Activated naive CD8-positive, alpha-beta T cell treated with anti-CD3 and anti-CD28 coated beads for 36 hours (primary cell): ENCODE measurements around the gene NGEF. TPM values are rescaled to one million over a fixed set of nuclear protein-coding genes. Genes with fewer than 3 reads are reported as not detected.
"Not testable (repeated sequence)": the region's sequence is repeated elsewhere in the genome, so short reads cannot be mapped to it uniquely, and the experiment has no call there.

ENCODE experiments used
- DNase-seq: peaks from one replicate; pipeline ENCODE4 v3.0.0; 2021
- H3K27ac Mint-ChIP-seq: one replicate; pipeline ENCODE4 v1.8.0; 2022; ENCODE audit warnings: mild to moderate bottlenecking, moderate library complexity, mixed read lengths
- H3K27me3 Mint-ChIP-seq: one replicate; pipeline ENCODE4 v1.8.0; 2022; ENCODE audit warnings: mild to moderate bottlenecking, mixed read lengths
- H3K36me3 Mint-ChIP-seq: one replicate; pipeline ENCODE4 v1.8.0; 2021; ENCODE audit warnings: mild to moderate bottlenecking, mixed read lengths
- H3K4me1 Mint-ChIP-seq: one replicate; pipeline ENCODE4 v1.8.0; 2021; ENCODE audit warnings: mixed read lengths
- H3K4me3 Mint-ChIP-seq: one replicate; pipeline ENCODE4 v1.8.0; 2022; ENCODE audit warnings: mild to moderate bottlenecking, moderate library complexity, mixed read lengths
- H3K9me3 Mint-ChIP-seq: one replicate; pipeline ENCODE4 v1.8.0; 2022; ENCODE audit warnings: mixed read lengths
- total RNA-seq, 2 experiments: library from RNA; stranded (reverse); gene quantifications; one replicate each; pipeline ENCODE4 v1.2.3, GENCODE V29; 2021

Gene NGEF
- total RNA-seq, 2 experiments from 2014 or later: not detected

GRCh38 chr2:233019610-233020009 lies 6.6 kb upstream of the NGEF start:
- H3K4me3 Mint-ChIP-seq: not testable (repeated sequence)

GRCh38 chr2:233017947-233018346 lies 4.9 kb upstream of the NGEF start:
- H3K4me1 Mint-ChIP-seq: no peaks in the 10 kb centered on the region
- no peak overlapping the region for H3K4me3 Mint-ChIP-seq
- H3K36me3 Mint-ChIP-seq: no peaks in the 10 kb centered on the region
- no peaks in the 10 kb centered on the region for H3K27me3 Mint-ChIP-seq
- no peaks in the 10 kb centered on the region for H3K9me3 Mint-ChIP-seq
- no peak for DNase-seq
- H3K27ac Mint-ChIP-seq: no peak overlapping the region

More at GRCh38 chr2:233019610-233020009, 6.6 kb upstream of the NGEF start:
- DNase-seq, H3K27me3 Mint-ChIP-seq, H3K36me3 Mint-ChIP-seq, H3K27ac Mint-ChIP-seq, H3K9me3 Mint-ChIP-seq, H3K4me1 Mint-ChIP-seq: not testable (repeated sequence)

- DNase-seq: no peak
- no peaks in the 10 kb centered on the region for H3K27me3 Mint-ChIP-seq
- no peak overlapping the region for H3K4me3 Mint-ChIP-seq
- no peaks in the 10 kb centered on the region for H3K9me3 Mint-ChIP-seq
- peaks cover 2% of the 10 kb centered on the region for H3K4me1 Mint-ChIP-seq
- no peak overlapping the region for H3K27ac Mint-ChIP-seq
- no peaks in the 10 kb centered on the region for H3K36me3 Mint-ChIP-seq
These were observed 2.1 kb upstream of the NGEF start for GRCh38 chr2:233015019-233015645.

- H3K27me3 Mint-ChIP-seq: no peaks in the 10 kb centered on the region
- no peak for DNase-seq
- no peaks in the 10 kb centered on the region for H3K9me3 Mint-ChIP-seq
- no peak overlapping the region for H3K27ac Mint-ChIP-seq
- H3K4me1 Mint-ChIP-seq: peaks cover 2% of the 10 kb centered on the region
- H3K4me3 Mint-ChIP-seq: no peak overlapping the region
- no peaks in the 10 kb centered on the region for H3K36me3 Mint-ChIP-seq
These were observed 594 bp upstream of the NGEF start for GRCh38 chr2:233013650-233014049.

GRCh38 chr2:233012301-233012971 lies 620 bp downstream of the NGEF start:
- no peaks in the 10 kb centered on the region for H3K36me3 Mint-ChIP-seq
- H3K9me3 Mint-ChIP-seq: no peaks in the 10 kb centered on the region
- no peak for DNase-seq
- H3K4me1 Mint-ChIP-seq: peaks cover 2% of the 10 kb centered on the region
- no peak overlapping the region for H3K4me3 Mint-ChIP-seq
- H3K27ac Mint-ChIP-seq: no peak overlapping the region
- H3K27me3 Mint-ChIP-seq: no peaks in the 10 kb centered on the region

DNA sequence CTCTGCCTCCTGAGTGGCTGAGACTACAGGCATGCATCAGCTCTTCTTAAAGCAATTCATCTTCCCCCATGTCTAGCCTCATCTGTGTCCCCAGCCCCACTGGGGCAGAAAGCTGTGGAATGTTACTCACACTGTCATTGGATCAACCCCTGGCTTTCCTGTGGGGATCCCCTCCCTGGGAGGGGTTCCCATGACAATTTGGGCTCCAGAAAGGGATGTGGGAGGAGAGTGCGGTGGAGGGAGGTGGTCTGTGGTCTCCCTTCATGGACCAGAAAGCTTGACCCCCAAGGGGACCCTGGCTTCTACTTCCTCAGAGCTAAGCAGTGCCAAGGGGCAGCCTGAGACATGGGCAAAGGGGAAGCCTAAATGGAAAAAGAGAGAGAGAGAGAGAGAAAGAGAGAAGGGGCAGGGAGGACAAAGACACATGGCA lies 1.3 kb downstream of the NGEF start:
- Mint-ChIP-seq H3K9me3 (no peaks in the 10 kb centered on the region), H3K27ac (no peak overlapping the region), H3K27me3 (no peaks in the 10 kb centered on the region), H3K4me1 (peaks cover 2% of the 10 kb centered on the region), H3K36me3 (no peaks in the 10 kb centered on the region), H3K4me3 (no peak overlapping the region)
- DNase-seq: no peak

DNA sequence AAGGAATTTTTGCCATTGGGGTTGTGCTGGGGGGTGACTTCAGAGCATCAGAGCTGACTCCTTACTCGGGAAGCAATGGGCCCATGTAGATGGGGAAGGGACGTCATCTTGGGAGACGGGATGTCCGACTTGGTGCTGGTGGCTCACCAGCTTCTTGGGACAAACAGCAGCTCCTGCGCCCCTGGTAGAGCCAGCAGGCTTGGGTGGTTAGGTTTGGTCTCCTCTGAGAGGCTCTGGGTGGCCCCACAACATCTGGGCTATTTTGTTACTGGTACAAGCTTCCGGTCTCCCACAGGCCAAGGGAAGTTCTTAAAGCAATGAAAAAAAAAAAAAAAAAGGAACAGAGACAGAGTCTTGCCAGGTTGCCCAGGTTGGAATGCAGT lies 1.8 kb downstream of the NGEF start:
- H3K27ac Mint-ChIP-seq: no peak overlapping the region
- DNase-seq: no peak
- H3K9me3 Mint-ChIP-seq: no peaks in the 10 kb centered on the region
- H3K4me3 Mint-ChIP-seq: no peak overlapping the region
- H3K4me1 Mint-ChIP-seq: peaks cover 2% of the 10 kb centered on the region
- H3K36me3 Mint-ChIP-seq: no peaks in the 10 kb centered on the region
- no peaks in the 10 kb centered on the region for H3K27me3 Mint-ChIP-seq

DNA sequence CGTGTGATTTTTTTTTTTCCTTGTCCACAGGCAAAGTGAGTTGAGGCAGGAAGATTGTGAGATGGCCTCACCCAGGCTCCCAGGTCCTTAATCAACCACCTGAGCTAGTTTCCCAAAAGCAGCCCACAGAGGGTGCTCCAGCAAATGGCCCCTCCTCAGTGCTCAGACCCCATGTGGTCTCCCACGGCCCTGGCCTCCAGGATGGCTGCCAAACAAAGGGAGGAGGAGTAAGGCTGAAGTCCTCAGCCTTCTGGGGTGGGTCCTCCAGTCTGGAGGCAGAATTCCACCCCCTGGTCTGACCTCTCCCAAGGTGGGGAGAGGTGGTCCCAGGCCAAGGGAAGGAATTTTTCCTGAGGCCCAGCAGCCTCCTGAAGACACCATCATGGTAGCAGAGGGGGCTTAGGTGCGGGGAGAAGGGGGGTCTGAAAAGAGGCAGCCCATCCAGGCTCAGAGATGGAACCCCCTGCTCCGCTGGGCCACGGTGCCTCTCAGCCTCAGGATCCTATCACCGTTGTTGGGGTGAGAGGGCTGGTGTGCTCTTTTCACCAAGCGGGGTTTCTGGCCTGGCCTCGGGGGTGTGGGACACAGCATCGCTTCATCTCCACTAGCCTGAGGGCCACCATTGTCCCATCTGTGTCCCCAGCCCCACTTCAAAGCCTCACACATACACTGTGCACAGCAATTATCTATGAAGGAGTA lies 2.3 kb downstream of the NGEF start:
- Mint-ChIP-seq H3K27me3 (no peaks in the 10 kb centered on the region), H3K4me1 (peaks cover 2% of the 10 kb centered on the region), H3K36me3 (no peaks in the 10 kb centered on the region), H3K4me3 (no peak overlapping the region), H3K9me3 (no peaks in the 10 kb centered on the region), H3K27ac (no peak overlapping the region)
- no peak for DNase-seq

- H3K36me3 Mint-ChIP-seq: no peaks in the 10 kb centered on the region
- no peak for DNase-seq
- no peaks in the 10 kb centered on the region for H3K9me3 Mint-ChIP-seq
- no peak overlapping the region for H3K4me3 Mint-ChIP-seq
- H3K27ac Mint-ChIP-seq: no peak overlapping the region
- H3K4me1 Mint-ChIP-seq: peaks cover 2% of the 10 kb centered on the region
- no peaks in the 10 kb centered on the region for H3K27me3 Mint-ChIP-seq
These were observed 3.4 kb downstream of the NGEF start for GRCh38 chr2:233009661-233010060.

DNA sequence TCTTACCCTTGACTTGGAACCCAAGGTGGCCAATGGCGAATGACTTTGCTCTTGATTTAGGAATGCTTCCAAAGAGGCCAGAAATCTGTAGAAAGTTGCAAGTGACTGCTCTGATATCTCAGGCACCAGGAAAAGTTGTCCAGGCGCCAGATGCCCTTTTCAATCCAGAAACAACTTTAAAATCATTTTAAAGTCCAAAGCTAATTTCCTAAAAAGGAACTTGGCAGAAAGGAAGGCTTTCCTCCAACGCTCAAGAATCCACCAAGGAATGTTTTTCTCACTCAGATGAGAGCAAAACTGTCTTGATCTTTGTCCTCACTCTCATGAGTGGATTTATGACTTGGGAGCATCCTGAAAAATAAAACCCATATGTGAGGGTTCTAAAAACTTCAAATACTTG lies 5.3 kb downstream of the NGEF start:
- Mint-ChIP-seq H3K4me3 (no peak overlapping the region), H3K4me1 (peaks cover 2% of the 10 kb centered on the region), H3K27ac (no peak overlapping the region), H3K36me3 (no peaks in the 10 kb centered on the region), H3K9me3 (no peaks in the 10 kb centered on the region), H3K27me3 (no peaks in the 10 kb centered on the region)
- no peak for DNase-seq

GRCh38 chr2:233007270-233007669 lies 5.8 kb downstream of the NGEF start:
- no peaks in the 10 kb centered on the region for H3K27me3 Mint-ChIP-seq
- no peak for DNase-seq
- H3K36me3 Mint-ChIP-seq: no peaks in the 10 kb centered on the region
- H3K4me3 Mint-ChIP-seq: no peak overlapping the region
- H3K9me3 Mint-ChIP-seq: no peaks in the 10 kb centered on the region
- peaks cover under 1% of the 10 kb centered on the region for H3K4me1 Mint-ChIP-seq
- H3K27ac Mint-ChIP-seq: no peak overlapping the region

DNA sequence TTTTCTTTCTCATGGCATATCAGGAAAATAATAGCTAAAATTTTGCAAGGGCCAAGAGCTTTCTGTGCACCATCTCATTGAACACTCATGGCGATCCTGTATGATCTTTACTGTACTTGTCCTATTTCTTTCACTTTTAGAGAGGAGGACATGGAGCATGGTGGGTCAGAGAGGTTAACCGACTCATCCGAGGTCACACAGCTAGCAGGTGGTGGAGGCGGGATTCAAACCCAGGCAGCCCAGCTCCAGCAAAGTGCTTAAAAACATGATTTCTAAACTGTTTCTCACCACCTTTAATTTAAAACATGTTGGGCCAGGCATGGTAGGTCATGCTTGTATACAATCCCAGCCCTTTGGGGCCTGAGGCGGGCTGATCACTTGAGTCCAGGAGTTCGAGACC lies 6.4 kb downstream of the NGEF start:
- H3K4me3 Mint-ChIP-seq: no peak overlapping the region
- no peak for DNase-seq
- no peaks in the 10 kb centered on the region for H3K36me3 Mint-ChIP-seq
- H3K4me1 Mint-ChIP-seq: no peaks in the 10 kb centered on the region
- H3K9me3 Mint-ChIP-seq: no peaks in the 10 kb centered on the region
- H3K27me3 Mint-ChIP-seq: no peaks in the 10 kb centered on the region
- no peak overlapping the region for H3K27ac Mint-ChIP-seq

- Mint-ChIP-seq H3K36me3 (no peaks in the 10 kb centered on the region), H3K27ac (no peak overlapping the region), H3K4me3 (no peak overlapping the region), H3K4me1 (no peaks in the 10 kb centered on the region), H3K27me3 (no peaks in the 10 kb centered on the region), H3K9me3 (no peaks in the 10 kb centered on the region)
- no peak for DNase-seq
These were observed 8.0 kb downstream of the NGEF start for GRCh38 chr2:233005096-233005495.

GRCh38 chr2:233003658-233004555 lies 9.1 kb downstream of the NGEF start:
- Mint-ChIP-seq H3K4me1 (no peaks in the 10 kb centered on the region), H3K36me3 (no peaks in the 10 kb centered on the region), H3K27me3 (no peaks in the 10 kb centered on the region), H3K4me3 (no peak overlapping the region), H3K27ac (no peak overlapping the region), H3K9me3 (no peaks in the 10 kb centered on the region)
- DNase-seq: no peak
